ENCODE measurements around the gene ELAC2. TPM values are rescaled to one million over a fixed set of nuclear protein-coding genes. Genes with fewer than 3 reads are reported as not detected.
A peak's percentile ranks its signal among the peaks of the same experiment; 100 is the strongest.

The ELAC2 gene
- total RNA-seq, 2 donors from 2014 or later = 66.9 to 104 TPM

DNA sequence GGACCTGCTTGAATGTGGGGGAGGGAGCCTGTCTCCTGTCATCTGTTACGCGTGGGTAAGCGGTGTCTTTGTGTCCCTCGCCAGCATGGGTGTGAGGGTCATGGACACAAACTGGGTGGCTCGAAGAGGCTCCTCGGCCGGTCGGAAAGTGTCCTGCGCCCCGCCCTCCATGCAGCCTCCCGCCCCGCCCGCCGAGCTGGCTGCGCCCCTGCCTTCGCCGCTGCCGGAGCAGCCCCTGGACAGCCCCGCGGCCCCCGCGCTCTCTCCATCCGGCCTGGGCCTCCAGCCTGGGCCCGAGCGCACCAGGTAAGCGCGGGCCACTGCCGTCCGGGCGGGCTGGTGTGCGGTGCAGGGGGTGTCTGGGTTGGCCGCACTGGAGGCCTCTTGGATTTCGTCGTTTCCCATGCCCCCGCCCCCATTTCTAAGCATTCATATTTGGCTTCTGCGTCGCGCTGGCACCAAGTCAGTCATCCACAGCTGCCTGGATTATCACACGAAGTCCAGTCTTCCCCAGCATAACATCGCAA, 43.8 kb downstream of the ELAC2 start:
- no peaks in the 10 kb centered on the region for H3K36me3 ChIP-seq
- H3K27me3 ChIP-seq (replicated peaks; ENCODE audit: insufficient read depth) = no peaks in the 10 kb centered on the region
- no peaks in the 10 kb centered on the region for H3K4me1 ChIP-seq (replicated peaks)
- no peak for DNase-seq (ENCODE audit: low spot score)
- H3K4me3 ChIP-seq = peak overlapping the region; percentile 27 to 28
- no peaks in the 10 kb centered on the region for H3K9me3 ChIP-seq
- intact Hi-C loops (cut with DNase I) = no loop called here
- WGBS = 19% methylated on average over 6 of the region's 40 CpGs
- TF ChIP-seq POLR2AphosphoS5 (IDR thresholded peaks at IDR 0.05) = no peak
- TF ChIP-seq CTCF (IDR thresholded peaks at IDR 0.05) = no peak
- no peak for TF ChIP-seq POLR2A (IDR thresholded peaks at IDR 0.05)
- H3K27ac ChIP-seq = no peak overlapping the region

DNA sequence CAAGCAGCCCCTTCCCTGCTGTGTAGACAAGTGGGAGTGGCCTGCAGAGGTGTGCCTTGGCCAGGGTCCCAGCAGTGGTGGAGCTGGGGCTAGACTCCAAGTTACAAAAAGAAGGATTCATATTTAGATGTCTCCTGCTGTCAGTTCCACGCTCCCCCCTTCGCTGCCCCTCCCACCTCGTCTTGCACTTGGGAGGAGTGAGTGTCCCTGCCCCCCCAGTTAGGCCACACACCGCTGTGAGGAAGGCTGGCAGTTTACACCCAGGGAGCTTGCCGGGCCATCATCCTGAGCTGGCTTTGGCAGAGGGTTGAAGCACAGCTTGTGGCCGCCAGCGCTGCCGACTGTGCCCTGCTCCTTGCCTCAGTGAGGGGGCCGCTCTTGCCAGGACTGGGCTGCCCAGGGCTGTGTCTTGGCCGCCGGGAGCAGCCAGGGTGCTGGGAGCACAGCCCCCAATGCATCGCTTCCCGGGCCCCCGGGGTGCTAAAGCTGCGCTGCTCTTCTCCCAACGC, 44.3 kb downstream of the ELAC2 start:
- no peaks in the 10 kb centered on the region for H3K9me3 ChIP-seq
- H3K4me3 ChIP-seq = peak overlapping the region; percentile 27 to 28
- intact Hi-C loops (cut with DNase I) = no loop called here
- no peaks in the 10 kb centered on the region for H3K4me1 ChIP-seq (replicated peaks)
- H3K27ac ChIP-seq = no peak overlapping the region
- H3K27me3 ChIP-seq (replicated peaks; ENCODE audit: insufficient read depth) = no peaks in the 10 kb centered on the region
- DNase-seq (ENCODE audit: low spot score) = no peak
- no peaks in the 10 kb centered on the region for H3K36me3 ChIP-seq
- WGBS = 1% methylated on average over 6 of the region's 16 CpGs
- TF ChIP-seq POLR2AphosphoS5 (IDR thresholded peaks at IDR 0.05) (no peak), POLR2A (IDR thresholded peaks at IDR 0.05) (no peak), CTCF (IDR thresholded peaks at IDR 0.05) (no peak)

GRCh38 chr17:12967962-12968361, 49.9 kb downstream of the ELAC2 start:
- Histone ChIP-seq H3K4me1 (replicated peaks) (no peaks in the 10 kb centered on the region), H3K27ac (no peak overlapping the region), H3K27me3 (replicated peaks; ENCODE audit: insufficient read depth) (no peaks in the 10 kb centered on the region), H3K36me3 (no peaks in the 10 kb centered on the region), H3K4me3 (no peak overlapping the region), H3K9me3 (no peaks in the 10 kb centered on the region)
- intact Hi-C loops (cut with DNase I) = loop anchor here (10.0 kb wide), 1 partner anchor 73 kb away; no protein-coding TSS in a partner anchor
- 88% methylated on average over 11 of the region's 11 CpGs for WGBS
- no peak for TF ChIP-seq CTCF (IDR thresholded peaks at IDR 0.05)
- TF ChIP-seq POLR2A (IDR thresholded peaks at IDR 0.05) = no peak
- no peak for TF ChIP-seq POLR2AphosphoS5 (IDR thresholded peaks at IDR 0.05)
- DNase-seq (ENCODE audit: low spot score) = no peak

- TF ChIP-seq CTCF (IDR thresholded peaks at IDR 0.05) (no peak), POLR2AphosphoS5 (IDR thresholded peaks at IDR 0.05) (no peak), POLR2A (IDR thresholded peaks at IDR 0.05) (no peak)
Measured at GRCh38 chr17:12966413-12966812, 51.4 kb downstream of the ELAC2 start.

GRCh38 chr17:12965988-12966387, 51.8 kb downstream of the ELAC2 start:
- no peak for TF ChIP-seq CTCF (IDR thresholded peaks at IDR 0.05)
- no peak for TF ChIP-seq POLR2A (IDR thresholded peaks at IDR 0.05)
- no peak for TF ChIP-seq POLR2AphosphoS5 (IDR thresholded peaks at IDR 0.05)
- H3K4me1 ChIP-seq (replicated peaks) = no peaks in the 10 kb centered on the region
- no peaks in the 10 kb centered on the region for H3K27me3 ChIP-seq (replicated peaks; ENCODE audit: insufficient read depth)
- no peak overlapping the region for H3K4me3 ChIP-seq
- no peak overlapping the region for H3K27ac ChIP-seq
- H3K36me3 ChIP-seq = no peaks in the 10 kb centered on the region
- H3K9me3 ChIP-seq = no peaks in the 10 kb centered on the region
- WGBS = 94% methylated on average over 3 of the region's 3 CpGs
- intact Hi-C loops (cut with DNase I) = loop anchor here (10.0 kb wide), 1 partner anchor 71 kb away; no protein-coding TSS in a partner anchor
- no peak for DNase-seq (ENCODE audit: low spot score)

More at GRCh38 chr17:12966413-12966812, 51.4 kb downstream of the ELAC2 start:
- H3K27me3 ChIP-seq (replicated peaks; ENCODE audit: insufficient read depth) = no peaks in the 10 kb centered on the region
- no peaks in the 10 kb centered on the region for H3K9me3 ChIP-seq
- no peak overlapping the region for H3K27ac ChIP-seq
- DNase-seq (ENCODE audit: low spot score) = no peak
- no peaks in the 10 kb centered on the region for H3K36me3 ChIP-seq
- no peaks in the 10 kb centered on the region for H3K4me1 ChIP-seq (replicated peaks)
- 93% methylated on average over 5 of the region's 5 CpGs for WGBS
- intact Hi-C loops (cut with DNase I) = loop anchor here (10.0 kb wide), 1 partner anchor 72 kb away; no protein-coding TSS in a partner anchor
- no peak overlapping the region for H3K4me3 ChIP-seq
